Retinal pigment epithelial cell (primary cell): ENCODE data around the gene RIBC2.

ENCODE experiments used
- DNase-seq: peaks from one replicate; pipeline ENCODE4 v3.0.0-alpha.2; 2010; ENCODE audit warnings: low read depth
- H3K4me3 ChIP-seq: 2 replicates; pipeline ENCODE4 v1.5.1; 2011; ENCODE audit warnings: mild to moderate bottlenecking, low read length, control low read depth, moderate library complexity
- TF ChIP-seq, protein P1 (sequence below): conservative IDR thresholded peaks from 2 replicates; pipeline ENCODE4 v1.5.1; 2011; ENCODE audit warnings: low read depth, low read length, control low read depth, inconsistent platforms

Gene RIBC2

DNA sequence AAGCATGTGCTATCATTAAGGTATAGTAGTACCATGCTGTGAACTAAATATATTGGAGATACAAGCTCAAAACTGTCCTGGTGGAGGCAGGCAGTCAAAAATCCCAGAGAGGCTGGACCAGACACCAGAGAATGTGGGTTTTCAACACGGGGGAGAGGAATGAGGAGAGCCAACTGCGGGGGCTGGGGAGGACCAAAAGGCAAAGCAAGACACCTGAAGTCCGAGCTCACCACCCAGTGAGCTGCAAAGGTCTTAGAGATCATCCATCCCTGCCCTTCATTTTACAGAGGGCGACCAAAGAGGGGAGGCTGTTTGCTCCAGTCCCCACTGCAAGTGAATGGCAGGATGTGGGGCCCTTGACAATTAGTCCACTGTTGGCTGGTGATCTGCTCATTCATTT is 10.0 kb downstream of the RIBC2 start:
- TF ChIP-seq, protein P1, sequence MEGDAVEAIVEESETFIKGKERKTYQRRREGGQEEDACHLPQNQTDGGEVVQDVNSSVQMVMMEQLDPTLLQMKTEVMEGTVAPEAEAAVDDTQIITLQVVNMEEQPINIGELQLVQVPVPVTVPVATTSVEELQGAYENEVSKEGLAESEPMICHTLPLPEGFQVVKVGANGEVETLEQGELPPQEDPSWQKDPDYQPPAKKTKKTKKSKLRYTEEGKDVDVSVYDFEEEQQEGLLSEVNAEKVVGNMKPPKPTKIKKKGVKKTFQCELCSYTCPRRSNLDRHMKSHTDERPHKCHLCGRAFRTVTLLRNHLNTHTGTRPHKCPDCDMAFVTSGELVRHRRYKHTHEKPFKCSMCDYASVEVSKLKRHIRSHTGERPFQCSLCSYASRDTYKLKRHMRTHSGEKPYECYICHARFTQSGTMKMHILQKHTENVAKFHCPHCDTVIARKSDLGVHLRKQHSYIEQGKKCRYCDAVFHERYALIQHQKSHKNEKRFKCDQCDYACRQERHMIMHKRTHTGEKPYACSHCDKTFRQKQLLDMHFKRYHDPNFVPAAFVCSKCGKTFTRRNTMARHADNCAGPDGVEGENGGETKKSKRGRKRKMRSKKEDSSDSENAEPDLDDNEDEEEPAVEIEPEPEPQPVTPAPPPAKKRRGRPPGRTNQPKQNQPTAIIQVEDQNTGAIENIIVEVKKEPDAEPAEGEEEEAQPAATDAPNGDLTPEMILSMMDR = no peak
- no peak for DNase-seq
- H3K4me3 ChIP-seq = no peak overlapping the region

DNA sequence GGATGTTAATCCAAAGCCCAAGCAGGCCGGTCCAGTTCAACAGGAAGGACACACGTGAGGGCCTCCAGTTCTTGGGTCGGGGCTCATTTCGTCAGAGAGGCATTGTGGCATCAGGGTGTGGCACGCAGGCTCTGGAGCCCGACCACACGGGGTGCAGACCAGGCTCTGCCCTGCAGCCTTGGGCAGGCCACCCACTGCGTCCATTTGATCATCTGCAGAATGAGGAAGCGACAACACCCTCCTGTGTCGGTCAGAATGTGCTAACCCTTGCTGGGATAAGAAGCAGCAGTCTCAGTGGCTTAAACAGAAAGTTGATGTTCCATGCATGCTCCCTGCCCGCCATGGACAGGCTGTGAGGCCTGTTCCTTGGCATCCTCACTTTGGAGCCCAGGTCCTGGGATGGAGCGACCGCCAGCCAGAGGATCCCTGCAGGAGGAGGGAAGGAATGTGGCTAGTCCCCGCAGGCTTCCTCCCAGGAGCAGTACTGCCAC is 10.8 kb downstream of the RIBC2 start:
- no peak overlapping the region for H3K4me3 ChIP-seq
- TF ChIP-seq, protein P1 = no peak
- no peak for DNase-seq

GRCh38 chr22:45425101-45425500 is 11.6 kb downstream of the RIBC2 start:
- TF ChIP-seq, protein P1 = no peak
- no peak overlapping the region for H3K4me3 ChIP-seq
- no peak for DNase-seq

DNA sequence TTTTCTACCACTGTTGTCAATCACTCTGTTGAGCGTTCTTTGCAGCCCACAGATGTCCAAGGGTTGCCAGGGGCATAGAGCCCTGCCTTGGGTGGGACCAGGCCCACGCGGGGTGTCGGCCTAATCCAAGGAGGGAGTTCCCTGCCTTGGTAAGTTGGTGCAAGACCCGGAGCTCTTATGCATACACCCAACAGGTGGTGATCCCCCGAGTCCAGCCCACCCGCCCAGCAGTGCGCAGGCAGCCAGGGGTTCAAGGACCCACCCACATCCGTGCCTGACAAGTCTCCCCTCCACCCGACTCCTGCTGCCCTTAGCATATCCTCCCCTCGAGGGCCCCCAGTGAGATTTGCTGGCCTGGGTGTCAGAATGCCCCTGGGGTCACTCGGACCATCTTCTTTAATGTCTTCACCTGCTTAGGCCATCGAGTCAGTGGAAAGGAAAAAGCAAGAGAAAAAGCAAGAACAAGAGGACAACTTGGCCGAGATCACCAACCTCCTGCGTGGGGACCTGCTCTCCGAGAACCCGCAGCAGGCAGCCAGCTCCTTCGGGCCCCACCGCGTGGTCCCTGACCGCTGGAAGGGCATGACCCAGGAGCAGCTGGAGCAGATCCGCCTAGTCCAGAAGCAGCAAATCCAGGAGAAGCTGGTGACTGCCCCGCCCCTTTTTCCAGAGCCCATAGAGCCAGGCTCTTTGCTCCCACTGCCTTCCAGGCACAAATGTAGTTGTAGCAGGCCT is 12.2 kb downstream of the RIBC2 start:
- DNase-seq = no peak
- TF ChIP-seq, protein P1 = no peak
- H3K4me3 ChIP-seq = no peak overlapping the region

DNA sequence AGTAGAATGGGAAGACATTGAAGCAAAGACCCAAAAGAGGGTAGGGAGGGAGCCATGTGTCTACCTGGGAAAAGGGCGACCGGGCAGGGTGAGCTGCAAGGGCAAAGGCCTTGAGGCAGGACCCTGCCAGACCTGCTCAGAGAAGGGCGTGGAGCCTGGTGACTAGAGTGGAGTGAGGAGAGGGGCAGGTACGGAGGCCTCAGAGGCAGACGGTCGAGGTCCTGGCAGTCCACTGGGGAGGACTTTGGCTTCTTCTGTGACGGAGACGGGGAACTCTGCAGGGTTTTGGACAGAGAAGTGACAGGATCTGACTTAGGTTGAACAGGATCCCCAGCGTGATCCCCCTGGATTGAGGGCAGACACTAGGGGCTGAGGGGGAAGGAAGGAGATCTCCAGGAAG is 12.9 kb downstream of the RIBC2 start:
- no peak for DNase-seq
- TF ChIP-seq, protein P1 = no peak
- H3K4me3 ChIP-seq = no peak overlapping the region

DNA sequence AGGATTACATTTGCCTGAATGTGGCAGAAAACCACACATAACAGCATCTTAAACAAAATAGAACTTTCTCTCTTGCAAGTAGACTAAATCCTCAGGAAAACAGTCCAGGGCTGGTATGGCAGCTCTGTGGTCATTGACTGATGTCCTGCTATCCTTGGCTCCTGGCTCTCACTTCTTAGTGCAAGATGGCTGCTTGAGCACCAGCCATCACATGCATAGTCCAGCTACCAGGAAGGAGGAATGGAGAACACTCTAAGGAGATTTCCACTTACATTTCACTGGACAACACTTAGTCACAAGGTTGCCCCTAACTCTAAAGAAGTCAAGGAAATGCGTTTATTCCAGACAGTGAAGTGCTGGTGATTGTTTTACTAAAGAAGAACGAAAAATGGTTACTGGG is 13.6 kb downstream of the RIBC2 start:
- no peak for DNase-seq
- TF ChIP-seq, protein P1 = no peak
- H3K4me3 ChIP-seq = no peak overlapping the region
